ENCODE results near the gene STEAP4. TPM values are rescaled to one million over a fixed set of nuclear protein-coding genes. Genes with fewer than 3 reads are reported as not detected.
"Not testable (repeated sequence)": the region's sequence is repeated elsewhere in the genome, so short reads cannot be mapped to it uniquely, and the experiment has no call there.

STEAP4 gene
- total RNA-seq, 1 donor from 2014 or later, result 2.3 TPM

GRCh38 chr7:88278881-88279280 is 27.8 kb downstream of the STEAP4 start:
- DNase-seq (ENCODE audit: low read depth), result peak; percentile 63
- H3K4me3 ChIP-seq (ENCODE audit: low read depth, low read length), result no peak overlapping the region

GRCh38 chr7:88276605-88277153 is 30.0 kb downstream of the STEAP4 start:
- DNase-seq (ENCODE audit: low read depth), result no peak
- no peak overlapping the region for H3K4me3 ChIP-seq (ENCODE audit: low read depth, low read length)
- H3K36me3 ChIP-seq (ENCODE audit: control insufficient read depth, insufficient read depth, low read length), result no peaks in the 10 kb centered on the region
- TF ChIP-seq CTCF (IDR thresholded peaks at IDR 0.05; ENCODE audit: insufficient read depth, low read length, poor library complexity, severe bottlenecking), result no peak
- no peaks in the 10 kb centered on the region for H3K27me3 ChIP-seq (ENCODE audit: control insufficient read depth, insufficient read depth, low read length)

More at GRCh38 chr7:88278881-88279280, 27.8 kb downstream of the STEAP4 start:
- TF ChIP-seq CTCF (IDR thresholded peaks at IDR 0.05; ENCODE audit: insufficient read depth, low read length, poor library complexity, severe bottlenecking), result no peak
- H3K27me3 ChIP-seq (ENCODE audit: control insufficient read depth, insufficient read depth, low read length), result no peaks in the 10 kb centered on the region
- H3K36me3 ChIP-seq (ENCODE audit: control insufficient read depth, insufficient read depth, low read length), result no peaks in the 10 kb centered on the region

GRCh38 chr7:88274856-88275255 is 31.8 kb downstream of the STEAP4 start:
- H3K36me3 ChIP-seq (ENCODE audit: control insufficient read depth, insufficient read depth, low read length); DNase-seq (ENCODE audit: low read depth); H3K4me3 ChIP-seq (ENCODE audit: low read depth, low read length); H3K27me3 ChIP-seq (ENCODE audit: control insufficient read depth, insufficient read depth, low read length): not testable (repeated sequence)

- no peak for TF ChIP-seq CTCF (IDR thresholded peaks at IDR 0.05; ENCODE audit: insufficient read depth, low read length, poor library complexity, severe bottlenecking)
- DNase-seq (ENCODE audit: low read depth), result no peak
- Histone ChIP-seq H3K27me3 (ENCODE audit: control insufficient read depth, insufficient read depth, low read length) (no peaks in the 10 kb centered on the region), H3K4me3 (ENCODE audit: low read depth, low read length) (no peak overlapping the region), H3K36me3 (ENCODE audit: control insufficient read depth, insufficient read depth, low read length) (no peaks in the 10 kb centered on the region)
Measured at GRCh38 chr7:88269586-88269985, 37.1 kb downstream of the STEAP4 start.

GRCh38 chr7:88268858-88269257 is 37.8 kb downstream of the STEAP4 start:
- Histone ChIP-seq H3K36me3 (ENCODE audit: control insufficient read depth, insufficient read depth, low read length) (no peaks in the 10 kb centered on the region), H3K27me3 (ENCODE audit: control insufficient read depth, insufficient read depth, low read length) (no peaks in the 10 kb centered on the region), H3K4me3 (ENCODE audit: low read depth, low read length) (no peak overlapping the region)
- no peak for TF ChIP-seq CTCF (IDR thresholded peaks at IDR 0.05; ENCODE audit: insufficient read depth, low read length, poor library complexity, severe bottlenecking)
- DNase-seq (ENCODE audit: low read depth), result no peak

- no peak for TF ChIP-seq CTCF (IDR thresholded peaks at IDR 0.05; ENCODE audit: insufficient read depth, low read length, poor library complexity, severe bottlenecking)
- no peak for DNase-seq (ENCODE audit: low read depth)
- no peak overlapping the region for H3K4me3 ChIP-seq (ENCODE audit: low read depth, low read length)
- H3K36me3 ChIP-seq (ENCODE audit: control insufficient read depth, insufficient read depth, low read length), result no peaks in the 10 kb centered on the region
- H3K27me3 ChIP-seq (ENCODE audit: control insufficient read depth, insufficient read depth, low read length), result no peaks in the 10 kb centered on the region
Measured at GRCh38 chr7:88268051-88268450, 38.6 kb downstream of the STEAP4 start.

Measured in kidney epithelial cell (primary cell).